ENCODE data around the gene CIITA. TPM values are rescaled to one million over a fixed set of nuclear protein-coding genes. Genes with fewer than 3 reads are reported as not detected.

The CIITA gene
- polyA plus RNA-seq, 1 donor (not counting 4 experiments of a cell fraction or from before 2014, with no cell fraction given): 0.05 TPM

GRCh38 chr16:10852286-10852685 is 24.7 kb upstream of the CIITA start:
- Histone ChIP-seq H3K79me2 (ENCODE audit: control insufficient read depth, insufficient read depth, low read length) (no peaks in the 10 kb centered on the region), H3K9ac (ENCODE audit: control insufficient read depth, extremely low read depth, insufficient read depth, low read length) (no peak overlapping the region), H4K20me1 (ENCODE audit: control insufficient read depth, extremely low read depth, insufficient read depth, low read length) (no peaks in the 10 kb centered on the region), H2AFZ (ENCODE audit: control insufficient read depth, low read length) (no peak overlapping the region), H3K27ac (ENCODE audit: control insufficient read depth, insufficient read depth, low read length) (no peak overlapping the region), H3K4me2 (ENCODE audit: control insufficient read depth, extremely low read depth, insufficient read depth, low read depth, low read length) (no peak overlapping the region), H3K9me3 (ENCODE audit: control insufficient read depth, low read depth, low read length) (no peaks in the 10 kb centered on the region), H3K27me3 (ENCODE audit: control insufficient read depth, extremely low read depth, insufficient read depth, low read length) (no peaks in the 10 kb centered on the region), H3K36me3 (ENCODE audit: control insufficient read depth in 2 of 2, extremely low read depth in 1 of 2, insufficient read depth in 2 of 2, low read length in 2 of 2) (no peaks in the 10 kb centered on the region), H3K9me1 (ENCODE audit: control insufficient read depth, extremely low read depth, insufficient read depth, low read length) (no peaks in the 10 kb centered on the region), H3K4me1 (ENCODE audit: control insufficient read depth, extremely low read depth, insufficient read depth, low read length) (no peaks in the 10 kb centered on the region), H3K4me3 (ENCODE audit: control insufficient read depth in 2 of 3, extremely low read depth in 1 of 3, insufficient read depth in 2 of 3, low read depth in 1 of 3, low read length in 3 of 3) (no peak overlapping the region)
- TF ChIP-seq CTCF (optimal IDR thresholded peaks at IDR 0.05 in 1 of 3, IDR thresholded peaks at IDR 0.05 in 1 of 3, conservative IDR thresholded peaks at IDR 0.05 in 1 of 3; ENCODE audit: extremely low read depth in 1 of 3, insufficient read depth in 2 of 3, low read length in 3 of 3) (no peak), EZH2 (IDR thresholded peaks at IDR 0.05; ENCODE audit: low read length) (no peak)
- DNase-seq (ENCODE audit: low read depth, low spot score) (no peak), FAIRE-seq (no peak)
- dilution Hi-C loops (cut with MboI; ENCODE audit: extremely low pct_ligation_motif_present, low sequenced_read_pairs): no loop called here

- Histone ChIP-seq H3K9ac (ENCODE audit: control insufficient read depth, extremely low read depth, insufficient read depth, low read length) (no peak overlapping the region), H3K27me3 (ENCODE audit: control insufficient read depth, extremely low read depth, insufficient read depth, low read length) (no peaks in the 10 kb centered on the region), H2AFZ (ENCODE audit: control insufficient read depth, low read length) (no peak overlapping the region), H3K36me3 (ENCODE audit: control insufficient read depth in 2 of 2, extremely low read depth in 1 of 2, insufficient read depth in 2 of 2, low read length in 2 of 2) (no peaks in the 10 kb centered on the region), H3K9me1 (ENCODE audit: control insufficient read depth, extremely low read depth, insufficient read depth, low read length) (no peaks in the 10 kb centered on the region), H3K4me1 (ENCODE audit: control insufficient read depth, extremely low read depth, insufficient read depth, low read length) (no peaks in the 10 kb centered on the region), H3K79me2 (ENCODE audit: control insufficient read depth, insufficient read depth, low read length) (no peaks in the 10 kb centered on the region), H4K20me1 (ENCODE audit: control insufficient read depth, extremely low read depth, insufficient read depth, low read length) (no peaks in the 10 kb centered on the region), H3K27ac (ENCODE audit: control insufficient read depth, insufficient read depth, low read length) (no peak overlapping the region), H3K9me3 (ENCODE audit: control insufficient read depth, low read depth, low read length) (no peaks in the 10 kb centered on the region), H3K4me3 (ENCODE audit: control insufficient read depth in 2 of 3, extremely low read depth in 1 of 3, insufficient read depth in 2 of 3, low read depth in 1 of 3, low read length in 3 of 3) (no peak overlapping the region), H3K4me2 (ENCODE audit: control insufficient read depth, extremely low read depth, insufficient read depth, low read depth, low read length) (no peak overlapping the region)
- dilution Hi-C loops (cut with MboI; ENCODE audit: extremely low pct_ligation_motif_present, low sequenced_read_pairs): no loop called here
- FAIRE-seq (no peak), DNase-seq (ENCODE audit: low read depth, low spot score) (no peak)
- TF ChIP-seq CTCF (optimal IDR thresholded peaks at IDR 0.05 in 1 of 3, IDR thresholded peaks at IDR 0.05 in 1 of 3, conservative IDR thresholded peaks at IDR 0.05 in 1 of 3; ENCODE audit: extremely low read depth in 1 of 3, insufficient read depth in 2 of 3, low read length in 3 of 3): no peak
- TF ChIP-seq EZH2 (IDR thresholded peaks at IDR 0.05; ENCODE audit: low read length): no peak
Observed at GRCh38 chr16:10852948-10853347, 24.1 kb upstream of the CIITA start.

Measured in keratinocyte (primary cell).